Measurements from ENCODE around the gene ERP44. TPM values are rescaled to one million over a fixed set of nuclear protein-coding genes. Genes with fewer than 3 reads are reported as not detected.

The ERP44 gene
- total and polyA plus RNA-seq, 9 donors, result 16.0 to 26.5 (median 18.8) TPM

- no peak overlapping the region for H3K27ac ChIP-seq (ENCODE audit: low read length)
- no peaks in the 10 kb centered on the region for H3K4me1 ChIP-seq (ENCODE audit: control insufficient read depth, insufficient read depth, low read length)
- H3K9me3 ChIP-seq (replicated peaks; ENCODE audit: control insufficient read depth, low read depth, low read length), result no peaks in the 10 kb centered on the region
- peaks cover 2% of the 10 kb centered on the region for H3K36me3 ChIP-seq (ENCODE audit: control insufficient read depth, insufficient read depth, low read length)
- H3K27me3 ChIP-seq (ENCODE audit: control insufficient read depth, insufficient read depth, low read length), result no peaks in the 10 kb centered on the region
- DNase-seq, result no peak
- no peak overlapping the region for H3K4me3 ChIP-seq (ENCODE audit: low read length)
Observed at GRCh38 chr9:100057624-100058023, 41.2 kb downstream of the ERP44 start.

DNA sequence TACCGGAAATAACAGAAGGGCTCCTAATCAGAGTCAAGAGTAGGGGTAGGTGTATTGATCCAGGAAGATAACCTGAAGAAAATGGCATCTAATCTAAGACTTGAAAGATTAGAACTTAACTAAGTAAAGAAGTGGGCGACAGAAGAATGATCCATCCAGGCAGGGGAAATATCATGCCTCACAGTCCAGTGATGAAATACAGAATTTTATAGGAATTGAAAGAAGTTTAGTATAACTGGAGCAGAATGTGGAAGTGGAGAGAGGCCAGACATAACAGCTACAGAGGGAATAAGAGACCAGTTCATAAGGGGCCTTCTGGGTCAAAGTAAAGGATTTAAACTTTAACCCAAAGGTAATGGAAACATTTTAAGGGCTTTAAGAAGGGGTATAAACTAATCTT, 42.2 kb downstream of the ERP44 start:
- no peak for DNase-seq
- WGBS (ENCODE audit: insufficient coverage), result 100% methylated on average over 1 of the region's 2 CpGs
- Histone ChIP-seq H3K4me3 (ENCODE audit: low read length) (no peak overlapping the region), H3K27me3 (ENCODE audit: control insufficient read depth, insufficient read depth, low read length) (no peaks in the 10 kb centered on the region), H3K9me3 (replicated peaks; ENCODE audit: control insufficient read depth, low read depth, low read length) (no peaks in the 10 kb centered on the region), H3K36me3 (ENCODE audit: control insufficient read depth, insufficient read depth, low read length) (peaks cover 2% of the 10 kb centered on the region), H3K27ac (ENCODE audit: low read length) (no peak overlapping the region), H3K4me1 (ENCODE audit: control insufficient read depth, insufficient read depth, low read length) (no peaks in the 10 kb centered on the region)

GRCh38 chr9:100052375-100052774, 46.4 kb downstream of the ERP44 start:
- Histone ChIP-seq H3K27ac (ENCODE audit: low read length) (no peak overlapping the region), H3K4me1 (ENCODE audit: control insufficient read depth, insufficient read depth, low read length) (no peaks in the 10 kb centered on the region), H3K27me3 (ENCODE audit: control insufficient read depth, insufficient read depth, low read length) (no peaks in the 10 kb centered on the region), H3K4me3 (ENCODE audit: low read length) (no peak overlapping the region), H3K9me3 (replicated peaks; ENCODE audit: control insufficient read depth, low read depth, low read length) (no peaks in the 10 kb centered on the region), H3K36me3 (ENCODE audit: control insufficient read depth, insufficient read depth, low read length) (no peaks in the 10 kb centered on the region)
- no CpG with 5 or more reads among the region's 6 CpGs for WGBS (ENCODE audit: insufficient coverage)
- no peak for DNase-seq

DNA sequence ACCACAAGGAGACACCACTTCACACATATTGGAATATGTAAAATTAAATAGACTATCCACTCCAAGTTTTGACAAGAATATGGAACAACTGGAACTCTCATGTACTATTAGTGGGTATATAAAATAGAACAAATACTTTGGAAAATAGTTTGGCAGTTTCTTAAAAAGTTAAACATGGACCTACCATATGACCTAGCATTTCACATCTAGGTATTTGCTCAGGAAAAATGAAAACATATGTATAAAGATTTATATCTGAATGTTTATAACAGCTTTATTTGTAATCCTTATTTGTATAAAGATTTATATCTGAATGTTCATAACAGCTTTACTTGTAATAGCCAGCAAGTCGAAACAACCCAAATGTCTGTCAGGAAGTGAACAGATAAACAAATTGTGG, 49.2 kb downstream of the ERP44 start:
- H3K27me3 ChIP-seq (ENCODE audit: control insufficient read depth, insufficient read depth, low read length), result no peaks in the 10 kb centered on the region
- no peak overlapping the region for H3K27ac ChIP-seq (ENCODE audit: low read length)
- H3K36me3 ChIP-seq (ENCODE audit: control insufficient read depth, insufficient read depth, low read length), result peaks cover 4% of the 10 kb centered on the region
- H3K4me3 ChIP-seq (ENCODE audit: low read length), result no peak overlapping the region
- no CpG with 5 or more reads among the region's 1 CpG for WGBS (ENCODE audit: insufficient coverage)
- H3K4me1 ChIP-seq (ENCODE audit: control insufficient read depth, insufficient read depth, low read length), result no peaks in the 10 kb centered on the region
- DNase-seq, result no peak
- peaks cover 5% of the 10 kb centered on the region for H3K9me3 ChIP-seq (replicated peaks; ENCODE audit: control insufficient read depth, low read depth, low read length)

- no CpG with 5 or more reads among the region's 1 CpG for WGBS (ENCODE audit: insufficient coverage)
- peaks cover 2% of the 10 kb centered on the region for H3K9me3 ChIP-seq (replicated peaks; ENCODE audit: control insufficient read depth, low read depth, low read length)
- no peaks in the 10 kb centered on the region for H3K27me3 ChIP-seq (ENCODE audit: control insufficient read depth, insufficient read depth, low read length)
Observed at GRCh38 chr9:100038472-100038871, 60.3 kb downstream of the ERP44 start.

DNA sequence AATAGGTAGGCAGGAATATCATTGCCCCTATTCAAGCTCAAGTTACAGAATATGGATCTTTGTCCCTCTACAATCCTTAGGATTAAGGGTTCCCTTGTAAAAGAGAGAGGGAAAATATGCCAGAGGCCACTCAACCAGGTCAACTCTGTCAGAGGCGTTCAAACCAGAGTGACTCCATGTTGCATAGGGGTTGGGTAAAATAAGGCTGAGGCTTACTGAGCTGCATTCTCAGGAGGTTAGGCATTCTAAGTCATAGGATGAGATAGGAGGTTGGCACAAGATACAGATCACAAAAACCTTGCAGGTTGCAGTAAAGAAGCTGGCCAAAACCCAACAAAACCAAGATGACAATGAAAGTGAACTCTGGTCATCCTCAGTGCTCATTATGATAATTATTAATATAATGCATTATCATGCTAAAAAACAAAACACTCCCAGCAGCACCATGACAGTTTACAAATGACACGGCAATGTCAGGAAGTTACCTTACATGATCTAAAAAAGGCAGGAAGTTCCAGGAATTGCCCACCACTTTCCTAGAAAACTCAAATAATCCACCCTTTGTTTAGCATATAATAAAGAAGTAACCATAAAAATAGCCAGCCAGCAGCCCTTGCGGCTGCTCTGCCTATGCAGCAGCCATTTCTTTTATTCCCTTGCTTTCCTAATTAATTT, 64.8 kb downstream of the ERP44 start:
- Histone ChIP-seq H3K4me3 (ENCODE audit: low read length) (no peak overlapping the region), H3K27ac (ENCODE audit: low read length) (no peak overlapping the region), H3K4me1 (ENCODE audit: control insufficient read depth, insufficient read depth, low read length) (no peaks in the 10 kb centered on the region), H3K9me3 (replicated peaks; ENCODE audit: control insufficient read depth, low read depth, low read length) (peaks cover 2% of the 10 kb centered on the region), H3K27me3 (ENCODE audit: control insufficient read depth, insufficient read depth, low read length) (no peaks in the 10 kb centered on the region), H3K36me3 (ENCODE audit: control insufficient read depth, insufficient read depth, low read length) (peaks cover 6% of the 10 kb centered on the region)
- no peak for DNase-seq
- 94% methylated on average over 2 of the region's 3 CpGs for WGBS (ENCODE audit: insufficient coverage)

More at GRCh38 chr9:100038472-100038871, 60.3 kb downstream of the ERP44 start:
- Histone ChIP-seq H3K4me3 (ENCODE audit: low read length) (no peak overlapping the region), H3K27ac (ENCODE audit: low read length) (no peak overlapping the region), H3K36me3 (ENCODE audit: control insufficient read depth, insufficient read depth, low read length) (peaks cover 6% of the 10 kb centered on the region), H3K4me1 (ENCODE audit: control insufficient read depth, insufficient read depth, low read length) (no peaks in the 10 kb centered on the region)
- DNase-seq, result no peak

GRCh38 chr9:100030548-100030947, 68.3 kb downstream of the ERP44 start:
- Histone ChIP-seq H3K4me3 (ENCODE audit: low read length) (no peak overlapping the region), H3K9me3 (replicated peaks; ENCODE audit: control insufficient read depth, low read depth, low read length) (no peaks in the 10 kb centered on the region), H3K4me1 (ENCODE audit: control insufficient read depth, insufficient read depth, low read length) (no peaks in the 10 kb centered on the region), H3K27ac (ENCODE audit: low read length) (no peak overlapping the region), H3K36me3 (ENCODE audit: control insufficient read depth, insufficient read depth, low read length) (no peaks in the 10 kb centered on the region), H3K27me3 (ENCODE audit: control insufficient read depth, insufficient read depth, low read length) (no peaks in the 10 kb centered on the region)
- no peak for DNase-seq
- WGBS (ENCODE audit: insufficient coverage), result 100% methylated on average over 1 of the region's 2 CpGs

DNA sequence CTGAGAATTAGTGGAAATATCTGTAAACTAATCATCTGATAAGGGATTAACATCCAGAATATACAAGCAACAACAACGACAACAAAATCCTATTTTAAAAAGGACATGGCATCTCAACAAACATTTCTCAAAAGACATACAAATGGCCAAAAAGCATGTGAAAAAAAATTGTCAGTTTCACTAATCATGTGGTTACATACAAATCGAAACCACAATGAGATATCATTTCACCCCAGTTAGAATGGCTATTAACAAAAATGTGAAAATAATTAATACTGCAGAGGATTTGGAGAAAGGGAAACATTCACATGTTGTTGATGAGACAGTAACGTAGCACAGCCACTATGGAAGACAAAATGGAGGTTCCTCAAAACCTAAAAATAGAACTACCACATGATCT, 69.5 kb downstream of the ERP44 start:
- WGBS (ENCODE audit: insufficient coverage), result no CpG with 5 or more reads among the region's 3 CpGs
- Histone ChIP-seq H3K27ac (ENCODE audit: low read length) (no peak overlapping the region), H3K4me1 (ENCODE audit: control insufficient read depth, insufficient read depth, low read length) (no peaks in the 10 kb centered on the region), H3K9me3 (replicated peaks; ENCODE audit: control insufficient read depth, low read depth, low read length) (no peaks in the 10 kb centered on the region), H3K4me3 (ENCODE audit: low read length) (no peak overlapping the region), H3K27me3 (ENCODE audit: control insufficient read depth, insufficient read depth, low read length) (no peaks in the 10 kb centered on the region), H3K36me3 (ENCODE audit: control insufficient read depth, insufficient read depth, low read length) (no peaks in the 10 kb centered on the region)
- no peak for DNase-seq

DNA sequence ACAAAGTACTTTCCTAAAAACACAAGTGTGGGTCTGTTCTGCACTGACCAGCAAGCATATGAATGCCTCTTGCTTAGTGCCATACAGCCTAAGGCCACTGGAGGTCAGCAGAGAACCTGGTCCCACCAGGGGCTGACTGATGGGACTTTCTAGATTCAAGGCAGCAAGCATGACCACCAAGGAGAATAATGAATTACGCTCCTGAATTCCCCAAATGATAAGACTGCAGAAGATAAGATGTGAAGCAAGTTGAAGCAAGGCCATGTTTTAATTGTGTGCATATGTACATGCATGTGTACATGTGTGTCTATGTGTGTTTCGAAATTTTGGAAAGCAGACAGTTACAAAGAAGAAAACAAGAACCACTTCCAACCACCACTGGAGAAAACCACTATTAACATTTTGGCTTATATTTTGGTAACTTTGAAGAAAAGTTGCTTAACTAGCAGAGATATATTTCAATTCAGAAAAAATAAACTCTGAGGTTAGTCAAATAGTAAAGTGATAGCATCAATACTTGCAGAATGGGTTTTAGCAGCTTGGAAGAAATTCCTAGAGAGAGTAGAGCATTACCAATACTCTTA, 70.5 kb downstream of the ERP44 start:
- DNase-seq, result peak; percentile 83
- no peaks in the 10 kb centered on the region for H3K9me3 ChIP-seq (replicated peaks; ENCODE audit: control insufficient read depth, low read depth, low read length)
- no CpG with 5 or more reads among the region's 2 CpGs for WGBS (ENCODE audit: insufficient coverage)

DNA sequence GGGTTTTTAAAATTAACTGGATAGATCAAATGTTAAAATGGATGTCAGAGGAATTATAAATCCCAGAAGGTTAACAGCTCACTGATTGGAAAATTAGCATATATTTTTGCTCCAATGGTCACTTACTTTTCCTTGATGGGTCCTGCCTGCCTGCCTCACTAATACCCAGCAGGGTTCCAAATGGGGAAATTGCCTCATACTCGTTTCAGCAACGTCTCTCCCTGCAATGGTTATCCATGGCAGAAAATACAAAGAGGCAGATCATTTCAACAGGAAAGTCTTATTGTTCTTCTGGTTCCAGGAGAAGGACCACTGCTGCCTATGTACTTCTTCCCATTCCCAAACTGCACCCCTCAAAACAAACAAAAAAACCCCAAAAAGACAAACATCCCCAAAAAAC, 71.3 kb downstream of the ERP44 start:
- Histone ChIP-seq H3K4me3 (ENCODE audit: low read length) (no peak overlapping the region), H3K9me3 (replicated peaks; ENCODE audit: control insufficient read depth, low read depth, low read length) (no peaks in the 10 kb centered on the region), H3K4me1 (ENCODE audit: control insufficient read depth, insufficient read depth, low read length) (no peaks in the 10 kb centered on the region), H3K27ac (ENCODE audit: low read length) (no peak overlapping the region), H3K36me3 (ENCODE audit: control insufficient read depth, insufficient read depth, low read length) (no peaks in the 10 kb centered on the region), H3K27me3 (ENCODE audit: control insufficient read depth, insufficient read depth, low read length) (no peaks in the 10 kb centered on the region)
- 55% methylated on average over 2 of the region's 2 CpGs for WGBS (ENCODE audit: insufficient coverage)
- no peak for DNase-seq

More for the DNA sequence above, 70.5 kb downstream of the ERP44 start:
- H3K4me3 ChIP-seq (ENCODE audit: low read length), result no peak overlapping the region
- no peaks in the 10 kb centered on the region for H3K4me1 ChIP-seq (ENCODE audit: control insufficient read depth, insufficient read depth, low read length)
- H3K27ac ChIP-seq (ENCODE audit: low read length), result no peak overlapping the region
- no peaks in the 10 kb centered on the region for H3K36me3 ChIP-seq (ENCODE audit: control insufficient read depth, insufficient read depth, low read length)
- H3K27me3 ChIP-seq (ENCODE audit: control insufficient read depth, insufficient read depth, low read length), result no peaks in the 10 kb centered on the region
